SK-N-SH treated with all-trans-retinoic acid at 6 μM for 48 hours (cell line): ENCODE results near the gene BSG.

ENCODE experiments used
- BACH2 ChIP-seq: fragments of 250-450 bp; sonication (Bioruptor Pico); IDR thresholded peaks from 2 replicates; pipeline ENCODE4 v1.9.0; 2021; ENCODE audit warnings: mild to moderate bottlenecking, borderline replicate concordance
- CREB5 ChIP-seq: fragments of 250-450 bp; sonication (Bioruptor Pico); IDR thresholded peaks from 2 replicates; pipeline ENCODE4 v1.5.1; 2020; ENCODE audit warnings: low read depth, mild to moderate bottlenecking, moderate library complexity
- ESRRG ChIP-seq: fragments of 250-450 bp; sonication (Bioruptor Pico); IDR thresholded peaks from 2 replicates; pipeline ENCODE4 v1.6.1; 2021; ENCODE audit warnings: mild to moderate bottlenecking
- OSR1 ChIP-seq: fragments of 250-450 bp; sonication (Bioruptor Pico); IDR thresholded peaks from 2 replicates; pipeline ENCODE4 v1.8.0; 2022; ENCODE audit warnings: moderate library complexity, mild to moderate bottlenecking, inconsistent platforms
- PATZ1 ChIP-seq: fragments of 250-450 bp; sonication (Bioruptor Pico); IDR thresholded peaks from 2 replicates; pipeline ENCODE4 v1.8.0; 2020; ENCODE audit warnings: mild to moderate bottlenecking, moderate library complexity, borderline replicate concordance
- RARB ChIP-seq: fragments of 250-450 bp; sonication (Bioruptor Pico); IDR thresholded peaks from 2 replicates; pipeline ENCODE4 v1.8.0; 2021; ENCODE audit warnings: mild to moderate bottlenecking, moderate library complexity
- ZC3H10 ChIP-seq: fragments of 250-450 bp; sonication (Bioruptor Pico); IDR thresholded peaks from 2 replicates; pipeline ENCODE4 v1.5.1; 2021; ENCODE audit warnings: mild to moderate bottlenecking, moderate library complexity
- ZFP30 ChIP-seq: fragments of 450-650 bp; formaldehyde crosslinking; IDR thresholded peaks from 2 replicates; pipeline ENCODE4 v1.5.0; 2022; ENCODE audit warnings: mild to moderate bottlenecking, moderate library complexity

DNA sequence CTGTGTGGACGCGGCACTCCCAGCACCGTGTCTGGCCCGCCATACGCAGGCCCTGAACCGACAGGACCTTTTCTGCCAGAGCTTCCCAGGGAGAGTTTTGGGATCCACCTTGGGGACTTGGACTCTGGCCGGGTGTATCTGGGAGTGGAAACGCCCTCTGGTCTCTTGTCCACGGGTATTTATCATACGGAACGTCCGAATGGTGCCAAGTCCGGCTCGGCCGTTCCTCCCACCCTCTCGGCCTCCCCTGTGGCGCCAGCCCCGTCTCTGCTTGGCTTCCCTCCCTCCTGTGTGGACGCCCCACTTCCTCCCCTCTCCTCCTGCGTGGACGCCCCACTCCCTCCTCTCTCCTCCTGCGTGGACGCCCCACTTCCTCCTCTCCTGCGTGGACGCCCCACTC is 29.4 kb downstream of the BSG start:
- TF ChIP-seq PATZ1 (no peak), CREB5 (CRISPR knock-in tag) (no peak), ESRRG (no peak), RARB (no peak), OSR1 (CRISPR knock-in tag) (no peak), ZC3H10 (CRISPR knock-in tag) (no peak), BACH2 (no peak), ZFP30 (CRISPR knock-in tag) (no peak)
